H1 (cell line): Measurements from ENCODE around the gene ARL6IP6. TPM values are rescaled to one million over a fixed set of nuclear protein-coding genes. Genes with fewer than 3 reads are reported as not detected.

Experiments
- CTCF ChIA-PET: fragments of 300-600 bp; sonication (Branson Sonifier 250); formaldehyde crosslinking; loops from one replicate; lab custom pipeline; 2021; ENCODE audit not compliant: partially characterized antibody; lab: Charles Lee
- POLR2A ChIA-PET: fragments of 300-600 bp; sonication (Branson Sonifier 250); formaldehyde crosslinking; loops from one replicate; lab custom pipeline; 2021; ENCODE audit warnings: inconsistent platforms; ENCODE audit not compliant: partially characterized antibody; lab: Charles Lee
- DNase-seq, 2 experiments: peaks; one replicate each; pipeline versions ENCODE4 v3.0.0 to v3.0.0-alpha.2; 2010 to 2022; ENCODE audit warnings: low spot score in 2 of 2, low read depth in 1 of 2, mixed read lengths in 1 of 2
- FAIRE-seq: peaks from 2 replicates; lab custom pipeline; 2011; peaks lifted over from hg19 to GRCh38; lab: Jason Lieb, UNC
- H2AFZ ChIP-seq: 2 replicates; pipeline ENCODE4 v1.8.1; 2012; ENCODE audit warnings: low read length, inconsistent platforms
- H2AK5ac ChIP-seq: 2 replicates; pipeline ENCODE4 v1.6.1; 2013; ENCODE audit warnings: low read depth, low read length
- H2BK120ac ChIP-seq: replicated peaks from 2 replicates; pipeline ENCODE3; 2013; ENCODE audit warnings: low read depth, low read length, inconsistent platforms
- H2BK12ac ChIP-seq: 2 replicates; pipeline ENCODE4 v1.6.1; 2013; ENCODE audit warnings: low read depth, low read length
- H2BK15ac ChIP-seq: 2 replicates; pipeline ENCODE4 v1.6.1; 2013; ENCODE audit warnings: low read length
- H2BK20ac ChIP-seq: 2 replicates; pipeline ENCODE4 v1.6.1; 2013; ENCODE audit warnings: low read length
- H2BK5ac ChIP-seq: 2 replicates; pipeline ENCODE4 v1.6.1; 2013; ENCODE audit warnings: low read depth, low read length
- H3K14ac ChIP-seq: 2 replicates; pipeline ENCODE4 v1.6.1; 2013; ENCODE audit warnings: inconsistent platforms; ENCODE audit not compliant: insufficient read length
- H3K18ac ChIP-seq: 2 replicates; pipeline ENCODE4 v1.6.1; 2013; ENCODE audit warnings: low read length; ENCODE audit errors: extremely low read depth
- H3K23ac ChIP-seq: 2 replicates; pipeline ENCODE4 v1.6.1; 2013; ENCODE audit warnings: inconsistent platforms; ENCODE audit not compliant: insufficient read length
- H3K23me2 ChIP-seq: 2 replicates; pipeline ENCODE4 v1.6.1; 2013; ENCODE audit warnings: low read depth, low read length
- H3K27ac ChIP-seq: 2 replicates; pipeline ENCODE4 v1.6.1; 2011; ENCODE audit warnings: low read depth, low read length, inconsistent platforms
- H3K27me3 ChIP-seq, 4 experiments: replicated peaks in 1 of 4; 1 replicate in 1 of 4; 2 replicates in 3 of 4; pipeline versions ENCODE4 v1.6.1 to v1.8.1; 2011 to 2013; ENCODE audit warnings: low read length in 3 of 4, mild to moderate bottlenecking in 3 of 4, inconsistent platforms in 2 of 4, mixed read lengths in 2 of 4, moderate library complexity in 1 of 4; ENCODE audit not compliant: control insufficient read depth in 3 of 4, insufficient read depth in 3 of 4; ENCODE audit errors: extremely low read depth in 1 of 4
- H3K36me3 ChIP-seq, 4 experiments: 2 replicates each; pipeline versions ENCODE4 v1.6.1 to v1.8.1; 2011 to 2013; ENCODE audit warnings: mild to moderate bottlenecking in 4 of 4, low read length in 3 of 4, moderate library complexity in 2 of 4, control low read depth in 1 of 4, inconsistent platforms in 1 of 4; ENCODE audit not compliant: insufficient read depth in 4 of 4, control insufficient read depth in 2 of 4
- H3K4ac ChIP-seq: replicated peaks from 2 replicates; pipeline ENCODE3; 2013; ENCODE audit warnings: low read length, low read depth, mixed read lengths, inconsistent platforms; ENCODE audit not compliant: insufficient read length
- H3K4me1 ChIP-seq, 4 experiments: replicated peaks in 1 of 4; 1 replicate in 1 of 4; 2 replicates in 3 of 4; pipeline versions ENCODE4 v1.6.1 to v1.8.1; 2011 to 2013; ENCODE audit warnings: low read length in 3 of 4, inconsistent platforms in 2 of 4, mixed read lengths in 1 of 4; ENCODE audit not compliant: insufficient read depth in 4 of 4, control insufficient read depth in 3 of 4
- H3K4me2 ChIP-seq, 2 experiments: 2 replicates each; pipeline versions ENCODE4 v1.6.1 to v1.8.1; 2011 to 2013; ENCODE audit warnings: low read depth in 2 of 2, low read length in 2 of 2, control low read depth in 1 of 2, inconsistent platforms in 1 of 2, mild to moderate bottlenecking in 1 of 2; ENCODE audit not compliant: insufficient read depth in 1 of 2
- H3K4me3 ChIP-seq, 4 experiments: fragments of 200-600, 300-600 bp in 1 of 4; sonication (generic), shearing (Covaris generic), sonication (Bioruptor Twin) in 1 of 4; 2 replicates each; pipeline versions ENCODE4 v1.5.1 to v1.8.1; 2011 to 2016; ENCODE audit warnings: low read length in 4 of 4, low read depth in 3 of 4, control low read depth in 2 of 4, inconsistent platforms in 2 of 4, mild to moderate bottlenecking in 2 of 4, mixed read lengths in 1 of 4, moderate library complexity in 1 of 4; ENCODE audit not compliant: insufficient read depth in 2 of 4; ENCODE audit errors: extremely low read depth in 1 of 4
- H3K56ac ChIP-seq: replicated peaks from 2 replicates; pipeline ENCODE3; 2013; ENCODE audit warnings: low read depth, mild to moderate bottlenecking, mixed read lengths, low read length, inconsistent platforms; ENCODE audit not compliant: insufficient read length
- H3K79me1 ChIP-seq: 2 replicates; pipeline ENCODE4 v1.6.1; 2013; ENCODE audit warnings: low read depth, low read length, control low read depth
- H3K79me2 ChIP-seq, 2 experiments: 2 replicates each; pipeline versions ENCODE4 v1.6.1 to v1.8.1; 2012 to 2013; ENCODE audit warnings: low read length in 2 of 2, mild to moderate bottlenecking in 2 of 2, inconsistent platforms in 1 of 2; ENCODE audit not compliant: insufficient read depth in 2 of 2, control insufficient read depth in 1 of 2
- H3K9ac ChIP-seq, 4 experiments: replicated peaks in 1 of 4; 1 replicate in 1 of 4; 2 replicates in 3 of 4; pipeline versions ENCODE4 v1.6.1 to v1.8.1; 2011 to 2013; ENCODE audit warnings: low read depth in 3 of 4, low read length in 3 of 4, control low read depth in 2 of 4, mild to moderate bottlenecking in 2 of 4, moderate library complexity in 2 of 4, inconsistent platforms in 1 of 4; ENCODE audit errors: extremely low read depth in 1 of 4
- H3K9me3 ChIP-seq, 2 experiments: 2 replicates each; pipeline versions ENCODE4 v1.6.1 to v1.8.1; 2012 to 2013; ENCODE audit warnings: mild to moderate bottlenecking in 2 of 2, moderate library complexity in 2 of 2, control low read depth in 1 of 2, inconsistent platforms in 1 of 2, low read depth in 1 of 2, low read length in 1 of 2, mixed read lengths in 1 of 2; ENCODE audit not compliant: insufficient read depth in 2 of 2
- H4K20me1 ChIP-seq, 2 experiments: replicated peaks in 1 of 2; 2 replicates each; pipeline versions ENCODE3 to v1.8.1; 2011 to 2013; ENCODE audit warnings: inconsistent platforms in 2 of 2, low read length in 2 of 2, mild to moderate bottlenecking in 1 of 2; ENCODE audit not compliant: insufficient read depth in 2 of 2, control insufficient read depth in 1 of 2
- H4K5ac ChIP-seq: 2 replicates; pipeline ENCODE4 v1.6.1; 2013; ENCODE audit warnings: low read length, low read depth, mixed read lengths, inconsistent platforms; ENCODE audit not compliant: insufficient read length
- H4K8ac ChIP-seq: 2 replicates; pipeline ENCODE4 v1.8.0; 2013; ENCODE audit warnings: mild to moderate bottlenecking, moderate library complexity, low read length, inconsistent platforms; ENCODE audit not compliant: insufficient read depth; ENCODE audit errors: extremely low read depth
- H4K91ac ChIP-seq: replicated peaks from 2 replicates; pipeline ENCODE3; 2013; ENCODE audit warnings: low read length, mixed read lengths, inconsistent platforms; ENCODE audit not compliant: insufficient read length
- BCL11A ChIP-seq, 2 experiments: IDR thresholded peaks; one replicate each; pipeline ENCODE4 v1.6.1; 2011; ENCODE audit warnings: low read depth in 2 of 2, low read length in 2 of 2, mild to moderate bottlenecking in 2 of 2
- CEBPB ChIP-seq: IDR thresholded peaks from 2 replicates; pipeline ENCODE4 v1.6.1; 2012; ENCODE audit warnings: low read depth, low read length
- CTBP2 ChIP-seq: IDR thresholded peaks from 2 replicates; pipeline ENCODE4 v1.7.0; 2011; ENCODE audit warnings: borderline replicate concordance, mild to moderate bottlenecking, moderate library complexity, mixed read lengths, low read length; ENCODE audit not compliant: insufficient read depth, insufficient read length
- EGR1 ChIP-seq: IDR thresholded peaks from 2 replicates; pipeline ENCODE4 v1.6.1; 2011; ENCODE audit warnings: low read depth, low read length, borderline replicate concordance
- EP300 ChIP-seq, 2 experiments: IDR thresholded peaks; 1 replicate in 1 of 2; 2 replicates in 1 of 2; pipeline ENCODE4 v1.6.1; 2011 to 2012; ENCODE audit warnings: low read depth in 2 of 2, low read length in 2 of 2, mild to moderate bottlenecking in 2 of 2, borderline replicate concordance in 1 of 2, inconsistent platforms in 1 of 2, moderate library complexity in 1 of 2
- NANOG ChIP-seq: IDR thresholded peaks from 2 replicates; pipeline ENCODE4 v1.6.1; 2011; ENCODE audit warnings: low read length, low read depth, mild to moderate bottlenecking, inconsistent platforms; ENCODE audit not compliant: insufficient read depth, poor library complexity, severe bottlenecking
- RXRA ChIP-seq: IDR thresholded peaks from 2 replicates; pipeline ENCODE4 v1.6.1; 2011; ENCODE audit warnings: low read depth, mild to moderate bottlenecking, low read length, moderate library complexity; ENCODE audit not compliant: insufficient read depth
- SUZ12 ChIP-seq: fragments of 200-600 bp; sonication (generic); IDR thresholded peaks from 2 replicates; pipeline ENCODE4 v1.6.1; 2012; ENCODE audit warnings: mild to moderate bottlenecking, inconsistent platforms, low read length, moderate library complexity, mixed read lengths
- YY1 ChIP-seq: IDR thresholded peaks from 2 replicates; pipeline ENCODE4 v1.6.1; 2011; ENCODE audit warnings: low read depth, mild to moderate bottlenecking, low read length
- WGBS, 2 experiments: shearing (Covaris generic) in 1 of 2; methylation state at CpG; one replicate each; pipeline versions ENCODE4 v1.1.6 to v1.1.7; 2013 to 2015; ENCODE audit warnings: low lambda C conversion rate in 2 of 2, mixed read lengths in 2 of 2, inconsistent platforms in 1 of 2, low coverage in 1 of 2, missing lambda C conversion rate in 1 of 2; ENCODE audit not compliant: insufficient replicate concordance in 2 of 2, insufficient coverage in 1 of 2, insufficient read length in 1 of 2; ENCODE audit errors: extremely low coverage in 1 of 2, missing lambda C conversion rate in 1 of 2; 5-methylcytosine and 5-hydroxymethylcytosine counted together
- polyA plus RNA-seq, 7 experiments: library from polyadenylated mRNA; depleted of rRNA in 3 of 7; stranded (reverse) in 5 of 7; unstranded in 2 of 7; fragments of >200 nt in 5 of 7; fragments of 200-250 nt in 2 of 7; gene quantifications; 1 replicate in 5 of 7; 2 replicates in 1 of 7; 4 replicates in 1 of 7; pipeline versions ENCODE4 v1.2.1 to v1.2.3, GENCODE V29; 2011 to 2013; ENCODE audit warnings: missing spikeins in 2 of 7, mixed read lengths in 2 of 7
- total RNA-seq: library from RNA; stranded (reverse); fragmentation: NEBNext Ultra II Directional; extraction: Animal tissue kit (Norgen Biotek cat#: 25700); gene quantifications from 2 replicates; pipeline ENCODE4 v1.2.1, GENCODE V29; 2021
- TF ChIP-seq, protein P1 (sequence below): IDR thresholded peaks from 2 replicates; pipeline ENCODE4 v1.6.1; 2012; ENCODE audit warnings: inconsistent platforms

The ARL6IP6 gene
- total and polyA plus RNA-seq, 2 of the 8 experiments (the other 6 are each of a cell fraction or from before 2014, with no cell fraction given) = 47.3 to 92.9 TPM

DNA sequence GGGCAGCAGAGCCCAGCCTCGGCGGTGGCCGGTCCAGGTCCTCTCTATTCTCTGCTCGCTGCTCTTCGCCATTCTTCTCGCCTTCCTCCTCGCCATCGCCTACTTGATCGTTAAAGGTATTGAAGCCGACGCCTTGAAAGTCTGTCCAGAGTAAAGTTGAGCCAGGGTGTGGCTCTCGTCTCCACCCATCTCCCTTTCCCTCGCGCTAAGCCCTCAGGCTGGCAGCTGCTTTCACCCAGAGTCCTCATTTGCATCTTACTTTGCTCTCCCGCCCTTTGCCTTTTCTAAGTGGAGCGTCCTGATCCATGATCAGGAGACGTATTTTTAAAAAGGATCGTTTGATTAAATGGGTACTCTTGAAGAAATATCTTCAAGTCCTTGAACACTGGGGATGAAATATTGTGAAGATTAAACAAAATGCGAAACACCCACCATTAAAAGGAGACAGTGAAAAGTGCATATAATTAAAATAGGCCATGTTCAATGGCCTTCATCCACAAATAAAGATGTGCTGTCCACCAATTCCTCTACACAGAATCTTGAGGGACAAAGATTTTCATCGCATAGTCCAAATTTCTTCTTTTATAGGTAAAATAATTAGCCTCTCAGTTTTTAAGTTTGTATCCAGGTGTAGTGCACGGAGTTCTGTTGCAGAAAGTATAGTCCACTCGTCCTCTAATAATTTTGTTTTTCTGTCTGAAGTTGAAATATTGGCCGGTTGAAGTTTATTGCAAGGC is 657 bp downstream of the ARL6IP6 start:
- Histone ChIP-seq H2BK5ac (peak overlapping the region; percentile 99; the same call in 1 of the 2 replicates), H3K23me2 (peaks cover 5% of the 10 kb centered on the region; the same call in 1 of the 2 replicates), H3K36me3 (peaks cover 2 to 39% (median 4%) of the 10 kb centered on the region in 4 experiments; a peak in 5 of 8 replicates), H3K79me1 (no peaks in the 10 kb centered on the region), H3K9me3 (no peaks in the 10 kb centered on the region), H3K79me2 (peaks cover 25 to 84% of the 10 kb centered on the region in 2 experiments), H3K18ac (no peak overlapping the region), H4K20me1 (peaks cover 1 to 10% of the 10 kb centered on the region in 2 experiments), H2AFZ (no peak overlapping the region), H3K4ac (no peak overlapping the region), H3K4me1 (peaks cover 0 to 7% (median 2%) of the 10 kb centered on the region in 4 experiments; a peak in 2 of 7 replicates), H3K56ac (peak overlapping the region; percentile 6), H2BK15ac (no peak overlapping the region), H3K4me2 (peak overlapping the region; percentile 58 to 69), H2BK20ac (no peak overlapping the region), H4K8ac (peak overlapping the region; percentile 87; the same call in 1 of the 2 replicates), H2BK120ac (no peak overlapping the region), H3K23ac (no peak overlapping the region), H3K4me3 (peak overlapping the region; percentile 92 to 98 (median 96)), H2BK12ac (no peak overlapping the region), H3K27me3 (no peaks in the 10 kb centered on the region), H3K27ac (peak overlapping the region; percentile 100), H3K9ac (peak overlapping the region; percentile 93 to 99 (median 98)), H4K91ac (no peak overlapping the region), H3K14ac (no peak overlapping the region), H4K5ac (peak overlapping the region; percentile 16), H2AK5ac (peak overlapping the region; percentile 33; the same call in 1 of the 2 replicates)
- ChIA-PET CTCF (interaction anchor here (0.9 kb wide), 1 partner anchor 24 kb away, joined by 3 read pairs; no protein-coding TSS in a partner anchor), POLR2A (interaction anchor here (0.9 to 4.2 kb wide), 6 partner anchors 7 to 43 kb away, joined by 3 to 68 read pairs (median 10); no protein-coding TSS in a partner anchor)
- DNase-seq (peak in 1 of 2 experiments; percentile 17), FAIRE-seq (no peak)
- 5% methylated on average over 23 of the region's 23 CpGs; no CpG with 5 or more reads in 1 of the 2 experiments for WGBS, 2 experiments
- TF ChIP-seq SUZ12 = no peak
- no peak for TF ChIP-seq EGR1
- no peak for TF ChIP-seq NANOG
- peak; percentile 6 for TF ChIP-seq YY1
- TF ChIP-seq, protein P1, sequence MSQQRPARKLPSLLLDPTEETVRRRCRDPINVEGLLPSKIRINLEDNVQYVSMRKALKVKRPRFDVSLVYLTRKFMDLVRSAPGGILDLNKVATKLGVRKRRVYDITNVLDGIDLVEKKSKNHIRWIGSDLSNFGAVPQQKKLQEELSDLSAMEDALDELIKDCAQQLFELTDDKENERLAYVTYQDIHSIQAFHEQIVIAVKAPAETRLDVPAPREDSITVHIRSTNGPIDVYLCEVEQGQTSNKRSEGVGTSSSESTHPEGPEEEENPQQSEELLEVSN = peak; percentile 62
- no peak for TF ChIP-seq EP300 (IDR thresholded peaks at IDR 0.05; ENCODE audit: borderline replicate concordance in 1 of 2, low read depth in 2 of 2, low read length in 2 of 2)
- no peak for TF ChIP-seq RXRA
- no peak for TF ChIP-seq BCL11A (IDR thresholded peaks at IDR 0.05; ENCODE audit: low read depth in 2 of 2, low read length in 2 of 2)
- TF ChIP-seq CEBPB = no peak
- TF ChIP-seq CTBP2 = no peak
